CD4-positive, alpha-beta T cell treated with Interleukin-2 at 100 ng/mL for 4 hours (primary cell): ENCODE measurements around the gene AP2A2.

Source experiments
- DNase-seq: peaks from one replicate; pipeline ENCODE4 v3.0.0-alpha.2; 2020; ENCODE audit warnings: low spot score

AP2A2 gene

GRCh38 chr11:1059759-1060158, 134.1 kb downstream of the AP2A2 start:
- no peak for DNase-seq

DNA sequence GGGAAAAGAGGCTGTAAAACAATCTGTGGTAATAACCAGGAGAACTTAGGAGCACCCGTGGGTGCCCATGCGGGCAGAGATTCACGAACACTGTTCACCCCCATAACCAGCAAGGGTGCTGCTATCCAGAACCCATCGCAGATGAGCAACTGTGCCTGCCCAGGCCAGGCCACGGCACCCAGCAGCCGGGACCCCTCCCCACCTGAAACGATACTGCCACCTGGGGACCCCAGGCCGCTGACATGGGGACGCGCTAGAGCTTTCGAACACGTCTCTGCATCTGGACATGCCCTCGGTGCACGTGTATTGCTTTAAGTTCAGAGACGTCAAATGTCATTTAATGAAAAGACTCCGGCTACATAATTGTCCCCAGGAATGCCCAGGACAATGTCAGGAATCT, 134.7 kb downstream of the AP2A2 start:
- no peak for DNase-seq

DNA sequence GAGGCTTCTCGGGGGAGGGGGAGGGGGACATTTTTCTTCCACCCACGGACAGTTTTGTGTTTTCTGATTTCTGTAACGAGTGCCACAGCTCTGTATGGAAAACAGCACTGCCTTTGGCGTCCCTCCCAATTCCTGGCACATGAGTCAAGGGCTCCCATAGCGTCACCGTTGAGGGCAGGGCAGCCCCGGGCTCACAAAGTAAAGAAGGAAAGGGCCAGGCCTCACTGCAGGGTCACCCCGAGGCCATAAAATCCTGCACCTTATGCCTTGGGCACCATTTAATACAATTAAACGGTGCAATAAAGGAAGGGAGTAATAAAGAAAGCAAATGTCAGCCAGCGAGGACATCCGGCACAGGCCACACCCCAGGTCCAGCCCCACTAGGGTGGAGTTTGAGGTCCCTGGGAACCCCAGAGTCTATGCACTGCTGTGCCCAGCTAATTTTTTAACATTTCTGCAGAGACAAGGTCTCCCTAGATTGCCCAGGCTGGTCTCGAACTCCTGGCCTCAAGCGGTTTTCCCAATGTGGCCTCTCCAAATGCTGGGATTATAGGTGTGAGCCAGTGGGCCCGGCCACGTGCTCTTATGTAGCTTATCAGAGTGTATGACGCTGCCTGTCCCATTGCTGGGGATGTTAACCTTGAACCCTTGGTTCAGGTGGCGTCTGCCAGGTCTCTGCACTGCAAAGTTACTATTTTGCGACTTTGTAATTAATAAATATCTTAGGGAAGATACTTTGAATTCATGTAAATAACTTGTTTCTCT, 135.4 kb downstream of the AP2A2 start:
- DNase-seq: no peak
